Measurements from ENCODE around the gene GALNT2. TPM values are rescaled to one million over a fixed set of nuclear protein-coding genes. Genes with fewer than 3 reads are reported as not detected.

GALNT2 gene
- total and polyA plus RNA-seq, 2 experiments from 2014 or later: 96.7 to 143 TPM

DNA sequence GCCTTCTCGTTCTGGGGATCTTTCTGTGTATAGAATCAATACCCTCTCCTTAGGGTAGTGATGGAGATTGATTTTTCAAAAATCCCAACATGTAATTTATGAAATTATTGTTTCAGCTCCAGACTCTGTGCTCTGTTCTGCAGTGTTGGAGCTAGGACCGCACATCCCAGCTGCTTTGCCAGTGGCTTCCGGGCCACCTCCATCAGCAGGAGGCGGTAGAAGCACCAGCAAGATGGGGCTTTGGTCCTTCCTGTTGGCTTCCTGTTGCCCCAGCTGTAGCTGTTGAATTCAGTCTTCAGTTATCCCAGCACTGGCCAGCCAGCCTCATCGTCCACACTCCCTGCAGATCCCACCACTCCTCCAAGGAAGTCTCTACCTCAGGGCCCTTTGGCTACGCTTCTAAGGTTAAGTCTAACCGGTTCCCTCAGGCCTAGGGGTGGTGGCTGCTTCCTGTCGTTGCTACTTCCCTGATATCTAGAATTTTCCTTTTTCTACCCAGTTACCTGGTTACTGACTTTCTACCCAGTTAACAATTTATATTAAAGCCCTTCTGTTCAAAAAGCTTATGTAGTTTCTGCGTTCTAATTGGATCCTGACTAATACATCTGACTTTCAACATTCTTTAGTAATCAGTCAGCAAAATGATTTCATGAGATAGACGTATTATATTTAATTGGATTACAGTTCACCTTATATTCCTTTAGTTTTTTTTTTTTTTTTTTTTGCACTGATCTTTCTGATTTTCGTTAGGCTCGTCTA lies 24.6 kb downstream of the GALNT2 start:
- Histone ChIP-seq H3K79me2 (peaks cover 88% of the 10 kb centered on the region), H3K9me3 (ENCODE audit: low read depth) (no peaks in the 10 kb centered on the region), H3K27me3 (no peaks in the 10 kb centered on the region), H3K36me3 (replicated peaks; ENCODE audit: insufficient read depth, low read depth) (no peaks in the 10 kb centered on the region), H3K4me2 (no peak overlapping the region), H3K9me2 (replicated peaks; ENCODE audit: insufficient read depth) (no peaks in the 10 kb centered on the region), H4K20me1 (ENCODE audit: insufficient read depth, poor library complexity, severe bottlenecking) (peaks cover 5% of the 10 kb centered on the region), H3K27ac (no peak overlapping the region), H3K4me1 (ENCODE audit: insufficient read depth) (peaks cover 11% of the 10 kb centered on the region), H2AFZ (no peak overlapping the region), H3K4me3 (no peak overlapping the region)
- no peak for DNase-seq (ENCODE audit: low spot score)
- TF ChIP-seq, protein P1, sequence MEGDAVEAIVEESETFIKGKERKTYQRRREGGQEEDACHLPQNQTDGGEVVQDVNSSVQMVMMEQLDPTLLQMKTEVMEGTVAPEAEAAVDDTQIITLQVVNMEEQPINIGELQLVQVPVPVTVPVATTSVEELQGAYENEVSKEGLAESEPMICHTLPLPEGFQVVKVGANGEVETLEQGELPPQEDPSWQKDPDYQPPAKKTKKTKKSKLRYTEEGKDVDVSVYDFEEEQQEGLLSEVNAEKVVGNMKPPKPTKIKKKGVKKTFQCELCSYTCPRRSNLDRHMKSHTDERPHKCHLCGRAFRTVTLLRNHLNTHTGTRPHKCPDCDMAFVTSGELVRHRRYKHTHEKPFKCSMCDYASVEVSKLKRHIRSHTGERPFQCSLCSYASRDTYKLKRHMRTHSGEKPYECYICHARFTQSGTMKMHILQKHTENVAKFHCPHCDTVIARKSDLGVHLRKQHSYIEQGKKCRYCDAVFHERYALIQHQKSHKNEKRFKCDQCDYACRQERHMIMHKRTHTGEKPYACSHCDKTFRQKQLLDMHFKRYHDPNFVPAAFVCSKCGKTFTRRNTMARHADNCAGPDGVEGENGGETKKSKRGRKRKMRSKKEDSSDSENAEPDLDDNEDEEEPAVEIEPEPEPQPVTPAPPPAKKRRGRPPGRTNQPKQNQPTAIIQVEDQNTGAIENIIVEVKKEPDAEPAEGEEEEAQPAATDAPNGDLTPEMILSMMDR (IDR thresholded peaks at IDR 0.05; ENCODE audit: poor library complexity): no peak
- TF ChIP-seq EZH2phosphoT487 (IDR thresholded peaks at IDR 0.05; ENCODE audit: low read depth, severe bottlenecking, unreplicated experiment) (no peak), EZH2 (IDR thresholded peaks at IDR 0.05; ENCODE audit: borderline replicate concordance) (no peak)
- 94% methylated on average over 12 of the region's 12 CpGs for WGBS (ENCODE audit: low lambda C conversion rate, missing lambda C conversion rate)

DNA sequence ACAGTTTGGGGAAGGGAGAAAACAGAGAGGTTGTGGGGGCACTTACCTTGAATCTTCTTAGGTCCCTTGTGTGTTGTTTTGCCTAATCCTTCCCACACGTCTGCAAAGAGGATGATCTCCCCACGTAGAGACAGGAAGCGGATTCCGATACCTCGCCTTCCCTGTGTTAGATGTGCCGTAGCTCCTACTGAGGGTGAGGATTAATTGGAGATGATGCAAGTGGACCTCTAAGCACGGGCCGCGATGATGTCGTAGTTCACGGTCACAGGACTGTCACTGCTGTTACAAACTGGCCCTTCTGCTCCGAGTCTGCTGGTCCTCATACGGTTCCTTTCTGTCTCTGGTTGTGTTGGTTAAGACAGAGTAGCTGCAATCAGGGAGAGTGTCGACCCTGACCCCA lies 27.7 kb downstream of the GALNT2 start:
- H2AFZ ChIP-seq: no peak overlapping the region
- no peaks in the 10 kb centered on the region for H3K27me3 ChIP-seq
- no peaks in the 10 kb centered on the region for H3K9me3 ChIP-seq (ENCODE audit: low read depth)
- H3K4me3 ChIP-seq: no peak overlapping the region
- H3K4me2 ChIP-seq: no peak overlapping the region
- peaks cover 3% of the 10 kb centered on the region for H4K20me1 ChIP-seq (ENCODE audit: insufficient read depth, poor library complexity, severe bottlenecking)
- peaks cover 9% of the 10 kb centered on the region for H3K4me1 ChIP-seq (ENCODE audit: insufficient read depth)
- no peak overlapping the region for H3K27ac ChIP-seq
- no peak for TF ChIP-seq EZH2phosphoT487 (IDR thresholded peaks at IDR 0.05; ENCODE audit: low read depth, severe bottlenecking, unreplicated experiment)
- TF ChIP-seq, protein P1 (IDR thresholded peaks at IDR 0.05; ENCODE audit: poor library complexity): no peak
- no peak for TF ChIP-seq EZH2 (IDR thresholded peaks at IDR 0.05; ENCODE audit: borderline replicate concordance)
- WGBS (ENCODE audit: low lambda C conversion rate, missing lambda C conversion rate): 95% methylated on average over 14 of the region's 14 CpGs
- H3K36me3 ChIP-seq (replicated peaks; ENCODE audit: insufficient read depth, low read depth): no peaks in the 10 kb centered on the region
- peaks cover 83% of the 10 kb centered on the region for H3K79me2 ChIP-seq
- DNase-seq (ENCODE audit: low spot score): no peak
- no peaks in the 10 kb centered on the region for H3K9me2 ChIP-seq (replicated peaks; ENCODE audit: insufficient read depth)

DNA sequence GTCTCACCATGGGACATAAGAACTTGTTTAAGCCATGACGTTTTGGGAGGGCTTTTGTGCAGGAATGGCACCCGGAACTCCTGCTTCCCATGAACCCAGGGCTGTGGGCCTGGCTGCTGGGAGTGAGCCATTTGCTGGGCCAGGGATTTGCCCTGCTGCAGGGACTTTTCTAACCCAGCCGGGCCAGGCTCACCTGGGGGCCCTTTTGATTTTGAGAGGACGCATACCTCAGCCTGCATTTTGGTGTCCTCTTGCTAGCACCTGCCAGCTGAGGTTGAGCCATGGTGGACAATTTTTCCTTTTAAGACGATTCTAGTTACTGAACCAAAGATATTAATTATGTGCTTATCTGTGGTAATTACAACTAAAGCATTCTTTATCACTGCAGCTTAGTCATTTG lies 28.9 kb downstream of the GALNT2 start:
- H3K9me2 ChIP-seq (replicated peaks; ENCODE audit: insufficient read depth): no peaks in the 10 kb centered on the region
- no peaks in the 10 kb centered on the region for H3K27me3 ChIP-seq
- peaks cover 3% of the 10 kb centered on the region for H4K20me1 ChIP-seq (ENCODE audit: insufficient read depth, poor library complexity, severe bottlenecking)
- H3K79me2 ChIP-seq: peaks cover 88% of the 10 kb centered on the region
- DNase-seq (ENCODE audit: low spot score): no peak
- no peaks in the 10 kb centered on the region for H3K36me3 ChIP-seq (replicated peaks; ENCODE audit: insufficient read depth, low read depth)
- no peak overlapping the region for H3K27ac ChIP-seq
- no peak overlapping the region for H2AFZ ChIP-seq
- WGBS (ENCODE audit: low lambda C conversion rate, missing lambda C conversion rate): 92% methylated on average over 5 of the region's 5 CpGs
- no peak overlapping the region for H3K4me2 ChIP-seq
- H3K4me1 ChIP-seq (ENCODE audit: insufficient read depth): peaks cover under 1% of the 10 kb centered on the region
- no peaks in the 10 kb centered on the region for H3K9me3 ChIP-seq (ENCODE audit: low read depth)
- TF ChIP-seq, protein P1 (IDR thresholded peaks at IDR 0.05; ENCODE audit: poor library complexity): no peak
- TF ChIP-seq EZH2phosphoT487 (IDR thresholded peaks at IDR 0.05; ENCODE audit: low read depth, severe bottlenecking, unreplicated experiment) (no peak), EZH2 (IDR thresholded peaks at IDR 0.05; ENCODE audit: borderline replicate concordance) (no peak)
- no peak overlapping the region for H3K4me3 ChIP-seq
